ENCODE results near the gene PLCL1.

PLCL1 gene

DNA sequence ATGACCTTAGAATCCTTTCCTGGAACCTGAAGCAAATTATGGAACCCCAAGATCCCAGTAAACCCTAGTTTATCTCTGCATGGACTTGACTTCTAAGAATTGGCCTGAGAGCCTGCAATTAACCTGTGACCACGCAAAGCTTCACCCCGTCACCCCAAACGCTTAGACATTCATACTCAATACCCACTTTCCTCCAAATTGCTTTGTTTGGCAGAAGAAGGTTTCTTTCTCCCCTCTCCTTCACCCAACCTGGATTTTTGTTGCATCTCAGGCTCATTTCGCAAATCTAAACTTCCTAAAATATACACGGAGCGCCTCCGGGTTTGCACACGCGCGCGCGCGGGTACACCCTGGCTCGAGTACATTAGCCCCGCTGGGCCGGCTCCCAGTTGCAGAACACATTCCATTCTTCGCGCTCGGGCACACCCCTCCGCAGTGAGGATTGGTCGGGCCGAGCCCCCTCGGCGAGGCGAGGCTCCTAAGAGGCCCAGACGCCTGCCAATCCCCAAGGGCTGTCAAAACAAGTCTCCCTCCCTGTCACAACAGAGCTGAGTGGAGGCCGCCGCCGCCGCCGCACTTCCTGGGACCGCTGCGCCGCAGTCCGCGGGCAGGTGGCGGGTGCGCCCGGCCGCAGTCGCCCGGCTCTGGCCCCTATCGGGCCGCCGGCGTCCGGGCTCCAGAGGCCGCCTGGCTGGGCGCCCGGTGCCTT lies at the start of gene PLCL1:
Gene PLCL1, plus strand, starts transcription at position 545 of the 709 bp plus-strand sequence.
- peak; percentile 84 for DNase-seq (ENCODE audit: low read depth)

DNA sequence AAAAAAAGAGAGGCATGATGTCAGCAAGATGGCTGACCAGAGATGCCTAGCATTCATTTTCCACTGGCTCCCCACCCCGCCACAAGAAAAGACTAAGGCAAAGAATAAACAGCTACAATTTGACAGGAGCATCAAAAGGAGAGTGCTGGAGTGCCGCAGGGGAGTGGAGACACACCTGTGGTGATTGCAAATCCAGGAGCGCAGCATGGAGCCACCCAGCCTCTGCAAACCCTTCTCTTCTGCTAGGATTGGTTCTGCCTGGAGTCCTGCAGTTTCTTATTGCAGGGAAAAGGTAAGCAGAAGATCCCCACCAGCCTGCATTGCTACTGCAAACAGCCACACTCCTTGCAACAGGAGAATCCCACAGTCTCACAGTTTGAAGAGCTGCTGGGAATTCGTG lies 45.4 kb upstream of the PLCL1 start:
- no peak for DNase-seq (ENCODE audit: low read depth)

DNA sequence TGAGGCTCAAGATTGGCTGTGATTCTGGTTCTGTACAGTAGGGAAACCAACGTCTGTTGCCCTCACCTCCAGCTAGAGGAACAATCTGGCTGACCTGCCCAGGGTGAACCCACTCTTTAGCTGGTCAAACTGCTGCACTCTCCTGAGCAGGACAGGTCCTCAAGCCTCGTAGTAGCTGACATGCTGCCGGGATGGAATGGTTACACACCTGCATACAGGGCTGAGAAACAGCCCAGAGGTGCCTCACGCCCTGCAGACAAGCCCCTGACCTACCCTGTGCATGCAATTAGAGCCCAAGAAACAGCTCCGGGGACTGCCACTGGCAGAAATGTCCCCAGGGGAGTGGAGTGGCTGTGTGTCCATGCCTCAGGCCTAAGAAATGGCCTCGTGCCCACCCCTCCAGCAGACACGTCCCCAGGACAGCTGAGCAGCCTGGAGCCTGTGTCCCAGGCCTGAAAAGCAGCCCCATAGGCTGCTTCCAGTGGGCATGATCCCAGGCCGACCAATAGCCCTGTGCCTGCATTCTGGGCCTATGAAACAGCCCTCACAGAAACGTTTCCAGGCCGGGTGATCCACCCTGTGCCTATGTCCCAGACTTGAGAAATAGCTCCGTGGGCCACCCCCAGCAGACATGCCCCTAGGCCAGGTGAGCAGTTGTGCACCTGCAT lies 44.6 kb upstream of the PLCL1 start:
- no peak for DNase-seq (ENCODE audit: low read depth)

DNA sequence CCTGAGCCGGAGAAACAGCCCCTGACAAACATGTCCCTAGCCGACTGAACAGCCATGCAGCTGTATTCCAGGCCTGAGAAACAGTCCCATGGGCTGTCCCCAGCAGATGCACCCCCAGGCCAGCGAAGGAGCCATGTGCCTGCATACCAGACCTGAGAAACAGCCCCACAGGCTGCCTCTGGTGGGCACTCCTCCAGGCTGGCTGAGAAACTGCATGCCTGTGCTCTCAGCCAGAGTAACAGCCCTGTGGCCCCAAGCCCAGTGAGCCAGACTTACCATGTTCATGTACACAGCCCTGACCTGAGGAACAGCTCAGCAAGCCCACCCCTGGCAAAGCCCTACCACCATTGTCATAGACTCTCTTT lies 44.1 kb upstream of the PLCL1 start:
- no peak for DNase-seq (ENCODE audit: low read depth)

DNA sequence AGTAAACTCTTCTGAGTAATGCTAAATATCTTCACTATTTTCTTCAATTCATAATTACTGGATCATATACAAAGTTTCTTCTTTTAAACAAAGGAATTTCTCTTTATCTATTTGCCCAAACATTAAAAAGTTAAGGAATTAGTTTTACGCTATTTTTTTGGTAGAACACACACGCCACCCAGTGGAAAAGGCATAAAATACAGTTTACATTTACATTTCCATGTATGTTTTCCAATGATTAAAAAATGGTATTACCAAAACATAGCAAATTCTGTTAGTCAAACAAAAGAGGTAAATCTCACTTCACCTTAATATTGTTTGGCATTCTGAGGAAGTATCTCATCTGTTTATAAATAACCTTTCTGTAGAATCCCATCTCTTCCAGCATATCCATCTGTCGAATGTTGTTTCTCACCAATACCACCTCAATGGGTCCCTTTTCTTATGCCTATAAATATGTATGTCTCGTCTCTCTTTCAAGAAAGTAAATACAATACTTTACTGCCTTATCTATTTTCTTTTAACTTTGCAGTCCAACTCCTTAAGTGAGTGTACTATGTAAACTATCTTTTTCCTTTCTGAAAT lies 26.5 kb upstream of the PLCL1 start:
- no peak for DNase-seq (ENCODE audit: low read depth)

DNA sequence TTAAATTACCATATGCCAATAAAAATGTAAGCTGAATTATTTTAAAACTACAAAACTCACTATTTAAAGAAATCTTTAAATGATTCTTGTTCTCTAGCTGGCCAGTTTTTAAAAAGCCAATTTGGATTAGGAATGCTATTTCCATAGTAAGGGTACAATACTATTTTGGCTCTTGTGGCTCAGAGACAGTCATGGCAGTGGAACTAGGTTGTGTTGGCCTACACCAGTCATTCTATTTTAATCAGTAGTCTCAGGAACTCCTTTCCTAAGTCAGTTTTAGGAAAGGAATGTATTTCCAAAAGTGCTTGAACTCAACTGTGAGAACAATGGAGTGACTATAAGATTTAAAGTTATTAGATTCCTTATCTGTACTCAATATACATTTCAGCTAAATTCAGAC lies 25.1 kb upstream of the PLCL1 start:
- DNase-seq (ENCODE audit: low read depth) = no peak

DNA sequence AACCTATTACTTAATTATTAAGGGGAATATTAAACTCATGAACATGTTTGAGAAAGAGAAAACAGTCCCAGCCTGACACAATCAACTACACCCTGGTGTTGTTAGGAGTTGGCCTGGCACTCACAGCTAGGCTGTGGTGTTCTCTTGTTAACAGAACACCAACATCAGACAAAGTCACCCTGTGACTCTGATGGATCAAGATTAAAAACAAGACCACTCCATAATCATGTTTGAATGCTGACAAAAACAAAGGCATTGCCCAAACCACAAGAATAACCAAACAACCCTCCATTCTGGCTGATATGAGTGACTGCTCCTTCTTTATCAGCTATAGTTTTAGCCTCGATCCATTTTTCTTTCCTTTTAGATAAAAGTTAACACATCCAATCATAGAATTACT lies 22.3 kb upstream of the PLCL1 start:
- no peak for DNase-seq (ENCODE audit: low read depth)

DNA sequence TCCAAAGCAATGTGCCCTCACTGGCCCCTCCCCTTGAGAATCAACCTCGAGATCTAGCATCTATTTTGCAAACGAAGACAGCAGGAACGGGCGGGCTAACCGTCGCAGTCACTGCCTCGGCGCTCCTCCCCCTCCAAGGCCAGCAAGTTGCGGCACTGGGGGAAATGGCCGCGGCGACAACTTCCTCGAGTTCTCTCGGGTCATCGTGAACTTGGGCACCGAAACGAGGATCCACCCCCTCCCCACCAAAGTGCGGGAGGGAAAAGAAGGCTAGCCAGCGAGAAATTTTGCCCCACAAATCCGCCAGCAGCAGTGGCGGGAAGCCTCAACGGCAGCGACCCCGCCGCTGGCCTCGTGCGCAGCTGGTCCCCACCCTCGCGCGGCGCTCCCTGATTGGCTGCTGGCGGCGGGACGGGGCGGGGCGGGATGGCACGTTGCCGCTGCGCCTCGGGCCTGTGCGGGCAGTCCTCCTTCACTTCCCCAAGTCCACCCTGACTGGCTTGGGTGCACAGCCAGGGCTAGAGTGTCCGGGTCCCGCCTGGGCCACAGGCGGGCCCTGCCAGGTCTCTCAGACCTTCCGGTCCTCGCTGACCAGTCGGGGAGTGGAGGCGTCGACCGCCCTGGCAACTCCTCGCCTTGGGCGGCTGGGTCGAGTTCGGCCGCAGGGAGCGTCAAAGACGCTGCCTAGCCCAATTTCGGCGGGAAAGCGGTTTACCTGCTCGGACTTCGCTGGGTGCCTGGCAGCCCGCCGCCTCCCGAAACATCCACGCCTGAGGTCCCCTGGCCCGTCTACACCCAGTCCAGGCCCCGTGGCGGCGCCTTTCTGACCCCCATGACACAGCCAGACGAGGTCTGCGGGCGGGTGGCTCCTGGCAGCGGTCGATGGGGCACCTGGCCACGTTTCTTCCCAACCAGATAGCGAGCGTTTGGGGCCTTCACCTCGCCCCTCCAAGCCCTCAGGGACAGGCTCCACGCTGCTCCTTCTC lies 19.1 kb upstream of the PLCL1 start, which contains the start of gene BOLL:
Gene BOLL, minus strand, starts transcription at position 364 of the 986 bp plus-strand sequence. CDS start 3,469 bp downstream, outside the sequence.
- no peak for DNase-seq (ENCODE audit: low read depth)

DNA sequence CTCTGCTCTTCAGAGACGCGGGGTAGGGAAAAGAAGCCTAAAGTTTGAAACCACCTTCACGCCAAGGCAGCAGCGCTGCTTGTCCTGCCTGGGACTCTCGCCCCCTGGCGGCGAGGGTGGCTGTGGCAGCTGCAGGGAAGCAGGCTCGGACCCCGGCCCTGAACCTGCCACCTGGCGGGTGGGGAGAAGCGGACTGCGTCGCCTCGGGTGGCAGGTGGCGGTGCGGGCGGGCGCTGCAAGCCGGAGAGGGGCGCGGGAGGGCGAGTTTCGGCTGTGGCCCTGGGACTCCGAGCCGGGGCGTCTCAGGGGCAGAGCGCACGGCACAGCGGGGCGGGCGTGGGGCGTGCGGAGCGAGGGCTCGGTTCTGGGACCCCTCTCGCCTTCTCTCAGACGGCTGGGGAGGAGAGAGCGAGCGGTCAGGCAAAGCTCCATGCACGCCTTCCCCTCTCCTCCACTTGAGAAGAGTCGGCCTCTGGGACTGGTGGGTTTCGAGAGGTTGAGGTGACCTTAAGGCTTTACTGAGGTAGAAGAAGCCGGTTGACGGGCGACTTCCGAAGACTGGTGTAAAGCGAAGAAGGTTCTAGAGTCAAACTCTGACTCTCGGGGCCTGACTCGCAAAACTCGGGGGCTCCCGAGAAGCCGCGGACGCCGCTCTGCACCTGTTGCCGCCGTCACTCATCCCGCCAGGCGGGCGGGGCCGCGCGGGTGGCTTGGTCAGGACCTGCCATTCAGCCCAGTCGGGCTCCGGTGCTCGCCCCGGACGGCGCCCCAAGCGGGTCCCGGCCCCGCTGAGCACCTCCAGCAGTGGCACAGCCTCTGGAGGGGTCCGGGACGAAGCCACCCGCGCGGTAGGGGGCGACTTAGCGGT lies 18.1 kb upstream of the PLCL1 start:
- peak; percentile 22 for DNase-seq (ENCODE audit: low read depth)

DNA sequence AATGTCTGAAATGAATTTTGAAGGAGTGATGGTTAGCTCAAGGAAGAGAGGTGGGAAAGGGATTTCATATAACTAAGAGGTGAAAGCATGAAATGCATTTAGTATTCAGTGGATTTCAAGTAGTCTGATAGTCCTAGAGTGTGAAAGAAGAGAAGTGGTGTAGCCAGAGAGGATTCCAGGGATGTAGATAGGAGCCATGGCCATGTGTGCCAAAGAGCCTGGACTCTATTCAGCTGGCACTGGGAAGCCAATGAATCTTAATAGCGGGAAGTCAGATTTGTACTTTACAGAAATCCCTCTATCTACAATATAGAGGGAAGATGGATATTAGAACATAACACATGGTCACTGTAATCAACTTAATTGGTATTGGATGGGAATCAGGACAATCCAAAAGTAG lies 10.9 kb upstream of the PLCL1 start:
- DNase-seq (ENCODE audit: low read depth) = no peak

DNA sequence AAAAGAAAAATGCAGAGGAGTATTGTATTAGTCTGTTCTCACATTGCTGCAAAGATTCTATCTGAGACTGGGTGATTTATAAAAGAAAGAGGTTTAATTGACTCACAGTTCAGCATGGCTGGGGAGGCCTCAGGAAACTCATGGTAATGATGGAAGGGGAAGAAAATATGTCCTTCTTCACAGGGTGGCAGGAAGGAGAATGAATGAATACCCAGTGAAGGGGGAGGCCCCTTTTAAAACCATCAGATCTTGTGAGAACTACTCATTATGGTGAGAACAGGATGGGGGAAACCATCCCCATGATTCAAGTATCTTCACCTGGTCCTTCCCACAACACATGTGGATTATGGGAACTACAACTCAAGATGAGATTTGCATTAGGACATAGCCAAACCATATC lies 9.1 kb upstream of the PLCL1 start:
- DNase-seq (ENCODE audit: low read depth) = no peak

DNA sequence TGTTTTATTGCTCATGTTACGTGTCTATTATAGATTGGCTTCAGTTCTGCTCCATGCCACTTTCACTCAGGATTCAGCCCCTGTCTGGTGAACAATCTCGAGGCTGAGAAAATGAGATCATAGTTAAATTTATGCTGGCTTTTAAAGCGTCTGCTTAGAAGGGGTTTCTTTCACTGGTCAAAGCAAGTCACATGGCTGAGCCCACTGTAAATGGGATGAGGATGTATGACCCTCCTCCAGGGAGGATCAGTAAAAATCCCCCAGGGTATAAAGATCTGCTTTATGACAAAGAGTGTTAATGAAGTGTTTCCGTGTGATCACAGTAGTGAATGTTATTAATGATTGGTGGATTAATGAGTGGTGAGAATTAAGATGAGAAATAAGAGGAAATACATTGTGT lies 6.2 kb upstream of the PLCL1 start:
- no peak for DNase-seq (ENCODE audit: low read depth)

DNA sequence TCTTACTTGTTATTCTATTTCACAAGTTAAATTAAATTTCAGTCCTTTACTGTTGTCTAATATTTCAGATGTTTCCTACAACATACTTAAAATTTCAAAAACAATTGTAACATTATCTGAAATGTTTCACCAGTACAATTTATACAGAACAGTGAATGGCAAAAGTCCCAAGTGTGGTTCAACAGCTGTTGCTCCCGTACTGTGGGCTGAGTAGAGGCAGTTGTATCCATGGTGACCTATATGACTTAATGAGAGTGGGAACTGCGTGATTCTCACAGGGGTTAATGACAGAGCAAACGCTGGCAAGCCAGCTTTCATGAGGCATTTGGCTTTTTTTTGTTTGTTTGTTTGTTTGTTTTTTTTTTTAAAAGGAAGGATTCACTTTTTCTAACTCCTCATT lies 5.3 kb upstream of the PLCL1 start:
- DNase-seq (ENCODE audit: low read depth) = no peak

DNA sequence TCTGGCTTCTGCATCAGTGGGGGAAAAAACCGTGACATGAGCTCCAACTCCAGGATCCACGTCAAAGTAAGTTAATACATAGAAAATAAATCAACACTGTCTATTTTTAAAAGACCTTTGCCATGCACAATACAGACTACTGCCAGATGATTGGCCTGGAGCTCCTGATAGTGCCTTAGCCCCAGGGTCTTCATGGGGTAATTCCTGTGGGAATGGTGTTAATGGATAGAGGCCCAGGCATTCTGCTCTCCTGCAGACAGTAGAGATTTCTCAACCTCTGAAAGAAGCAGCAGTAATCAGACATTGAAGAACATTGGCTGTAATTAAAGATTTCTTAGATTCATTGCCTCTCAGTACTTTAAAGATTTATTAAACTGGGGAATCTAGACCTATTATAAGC lies 4.3 kb upstream of the PLCL1 start:
- DNase-seq (ENCODE audit: low read depth) = no peak

DNA sequence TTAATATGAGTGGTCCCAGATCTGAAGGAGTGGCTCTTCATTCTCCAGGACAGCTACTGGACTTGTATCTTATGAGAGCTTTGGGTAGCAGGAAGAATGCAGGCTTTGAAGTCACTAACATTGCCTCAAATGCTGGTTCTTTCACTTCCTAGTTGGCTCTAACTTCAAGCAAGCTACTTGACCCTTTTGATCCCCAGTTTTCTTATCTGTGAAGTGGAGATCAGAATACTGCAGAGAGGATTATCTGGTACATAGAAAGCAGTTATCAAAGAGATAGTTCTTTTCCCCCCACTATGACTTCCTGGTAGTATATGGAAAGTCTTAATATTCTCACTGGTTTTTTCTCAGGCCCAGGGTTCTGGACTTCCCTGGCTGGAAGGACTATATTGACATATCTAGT lies 3.4 kb upstream of the PLCL1 start:
- no peak for DNase-seq (ENCODE audit: low read depth)

DNA sequence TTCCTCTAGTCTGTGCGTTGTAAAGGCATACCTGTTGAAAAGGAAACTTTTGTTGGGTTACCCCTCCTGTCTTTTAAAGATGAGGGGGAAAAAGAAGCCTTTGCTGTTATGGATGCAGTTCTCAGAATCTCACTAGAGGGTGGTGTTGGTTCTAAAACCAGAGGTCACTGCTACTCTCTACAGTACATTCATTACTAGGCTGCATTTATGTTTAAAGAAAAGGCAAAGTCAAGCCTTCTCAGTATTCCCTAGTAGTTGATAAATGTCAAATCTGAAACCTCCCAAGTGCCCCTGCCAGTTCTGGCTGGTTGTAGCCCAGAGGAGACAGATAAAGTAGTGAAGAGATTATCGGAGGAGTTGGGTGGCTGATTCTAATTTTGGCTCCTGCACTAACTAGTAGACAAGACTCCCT lies 1.4 kb upstream of the PLCL1 start:
- DNase-seq (ENCODE audit: low read depth) = no peak

DNA sequence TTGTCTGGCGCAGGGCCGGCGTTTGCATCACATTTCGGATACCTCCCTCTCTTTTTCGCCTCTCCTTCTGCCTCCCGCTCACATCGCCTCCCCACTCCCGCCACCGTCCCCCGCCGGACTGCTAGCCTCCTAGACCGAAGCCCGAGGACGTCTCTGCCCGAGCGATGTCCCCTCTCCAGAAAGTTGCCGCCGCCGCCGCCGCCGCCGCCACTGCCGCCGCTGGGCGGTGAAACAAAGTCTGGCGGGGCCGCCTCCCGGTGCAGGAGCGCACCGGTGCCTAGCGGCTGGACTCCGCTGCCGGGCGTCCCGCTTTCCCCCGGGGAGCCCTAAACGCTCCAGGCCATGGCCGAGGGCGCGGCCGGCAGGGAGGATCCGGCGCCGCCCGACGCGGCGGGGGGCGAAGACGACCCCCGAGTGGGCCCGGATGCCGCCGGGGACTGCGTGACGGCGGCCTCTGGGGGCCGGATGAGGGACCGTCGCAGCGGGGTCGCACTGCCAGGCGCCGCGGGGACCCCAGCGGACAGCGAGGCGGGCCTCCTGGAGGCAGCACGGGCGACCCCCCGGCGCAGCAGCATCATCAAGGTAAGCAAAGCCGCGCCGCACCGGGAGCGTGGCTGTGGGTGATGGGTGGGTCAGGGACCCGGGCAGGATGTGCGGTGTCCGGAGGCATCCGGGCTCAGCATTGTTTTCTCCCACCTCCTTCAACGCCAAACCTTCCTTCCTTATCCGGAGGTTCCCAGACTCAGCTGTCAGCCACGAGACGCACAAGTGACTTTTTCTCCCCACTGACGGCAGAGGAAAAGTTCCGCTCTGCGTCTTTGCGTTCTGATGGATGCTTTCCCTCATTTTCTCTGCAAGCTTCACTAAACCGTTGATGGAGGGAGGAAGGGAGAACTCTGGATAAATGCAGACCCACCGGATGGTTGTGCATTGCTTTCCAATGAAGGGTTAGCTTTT lies 643 bp downstream of the PLCL1 start:
- no peak for DNase-seq (ENCODE audit: low read depth)

DNA sequence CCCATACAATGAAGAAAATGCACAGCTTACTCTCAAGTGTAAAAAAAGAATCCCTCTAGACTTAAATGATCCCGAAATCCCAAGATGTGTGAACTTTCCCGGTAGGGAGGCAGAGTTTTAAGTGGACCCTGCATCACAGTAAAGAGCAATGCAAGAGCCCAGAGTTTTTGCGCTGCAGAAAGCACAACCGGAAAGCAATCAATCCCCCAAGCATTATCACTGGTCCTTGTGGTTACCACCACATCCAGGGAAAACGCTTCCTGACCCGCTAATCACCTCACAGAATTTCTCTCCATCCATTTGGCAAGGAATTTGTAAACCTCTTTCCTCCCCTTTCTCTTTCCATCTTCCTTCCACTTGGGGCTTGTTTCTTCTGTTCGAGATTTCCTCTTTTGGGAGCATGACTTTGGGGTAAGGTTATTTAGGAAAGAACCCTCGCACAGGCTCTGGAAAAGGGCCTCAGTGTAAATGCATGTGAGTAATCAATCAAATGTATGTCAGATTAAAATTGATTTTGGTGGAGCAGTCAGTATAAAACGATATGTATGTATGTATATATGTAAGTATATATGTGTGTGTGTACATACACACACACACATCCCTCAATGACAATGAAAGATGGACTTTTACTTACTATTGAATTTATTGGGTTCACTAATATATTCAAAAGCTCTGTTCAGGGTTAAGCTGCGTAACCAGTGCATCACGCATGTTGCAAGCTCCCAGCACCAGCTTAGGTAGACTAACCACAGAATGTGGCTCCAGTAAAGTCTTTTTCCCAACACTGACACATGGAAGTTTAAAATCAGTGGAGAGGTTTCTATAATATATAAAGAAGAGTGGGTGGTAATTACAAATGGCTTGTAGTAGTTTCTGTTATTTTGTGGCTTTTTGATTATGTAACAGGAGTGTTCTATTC lies 1.6 kb downstream of the PLCL1 start:
- no peak for DNase-seq (ENCODE audit: low read depth)

DNA sequence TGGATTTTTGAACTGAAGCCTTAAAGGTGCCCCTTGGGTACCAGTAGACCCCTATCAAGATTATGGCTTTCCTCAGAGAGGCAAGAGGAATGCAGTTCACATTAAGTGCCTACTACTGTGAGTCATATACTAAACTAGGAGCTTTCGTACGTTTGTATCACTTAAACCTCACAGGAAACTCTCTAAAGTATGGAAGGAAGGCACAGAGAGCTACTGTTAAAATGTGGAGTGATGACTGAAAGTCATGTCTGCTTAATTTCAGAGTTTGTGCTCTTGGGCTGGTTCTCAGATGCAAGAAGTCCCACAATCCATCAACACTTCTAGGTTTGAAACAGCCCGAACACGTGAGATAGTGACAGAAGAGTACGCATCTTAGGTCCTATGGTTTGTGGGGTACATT lies 4.7 kb downstream of the PLCL1 start:
- DNase-seq (ENCODE audit: low read depth) = no peak

All from activated T-helper 1 cell treated with Interleukin-2 at 50 U/mL for 16 hours (primary cell).